HEK293T (cell line): ENCODE results near the gene FANCG.

Source experiments
- ARNT ChIP-seq: fragments of 450-650 bp; IDR thresholded peaks from 2 replicates; pipeline ENCODE4 v1.6.1; 2017; ENCODE audit warnings: mild to moderate bottlenecking
- BHLHE40 ChIP-seq: fragments of 450-650 bp; IDR thresholded peaks from 2 replicates; pipeline ENCODE4 v1.6.1; 2016; ENCODE audit warnings: mild to moderate bottlenecking, moderate library complexity, borderline replicate concordance
- FOXA1 ChIP-seq: fragments of 450-650 bp; IDR thresholded peaks from 2 replicates; pipeline ENCODE4 v1.6.1; 2016; ENCODE audit warnings: mild to moderate bottlenecking
- FOXK2 ChIP-seq: fragments of 450-650 bp; IDR thresholded peaks from 2 replicates; pipeline ENCODE4 v1.6.1; 2016; ENCODE audit warnings: mild to moderate bottlenecking
- HDGF ChIP-seq: fragments of 450-650 bp; IDR thresholded peaks from 2 replicates; pipeline ENCODE4 v1.6.1; 2017; ENCODE audit warnings: antibody characterized with exemption, borderline replicate concordance
- NFRKB ChIP-seq: fragments of 450-650 bp; IDR thresholded peaks from 2 replicates; pipeline ENCODE4 v1.6.1; 2016; ENCODE audit warnings: mild to moderate bottlenecking, moderate library complexity
- TARDBP ChIP-seq: fragments of 450-650 bp; IDR thresholded peaks from 2 replicates; pipeline ENCODE4 v1.6.1; 2016
- ZNF384 ChIP-seq: fragments of 450-650 bp; IDR thresholded peaks from 2 replicates; pipeline ENCODE4 v1.6.1; 2016
- TF ChIP-seq, protein P1 (sequence below): fragments of 450-650 bp; IDR thresholded peaks from 2 replicates; pipeline ENCODE4 v1.6.1; 2016

- TF ChIP-seq ZNF384 (no peak), BHLHE40 (no peak), TARDBP (no peak), NFRKB (no peak), FOXK2 (no peak), FOXA1 (no peak), HDGF (no peak), ARNT (no peak)
- TF ChIP-seq, protein P1, sequence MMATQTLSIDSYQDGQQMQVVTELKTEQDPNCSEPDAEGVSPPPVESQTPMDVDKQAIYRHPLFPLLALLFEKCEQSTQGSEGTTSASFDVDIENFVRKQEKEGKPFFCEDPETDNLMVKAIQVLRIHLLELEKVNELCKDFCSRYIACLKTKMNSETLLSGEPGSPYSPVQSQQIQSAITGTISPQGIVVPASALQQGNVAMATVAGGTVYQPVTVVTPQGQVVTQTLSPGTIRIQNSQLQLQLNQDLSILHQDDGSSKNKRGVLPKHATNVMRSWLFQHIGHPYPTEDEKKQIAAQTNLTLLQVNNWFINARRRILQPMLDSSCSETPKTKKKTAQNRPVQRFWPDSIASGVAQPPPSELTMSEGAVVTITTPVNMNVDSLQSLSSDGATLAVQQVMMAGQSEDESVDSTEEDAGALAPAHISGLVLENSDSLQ, result no peak
These were observed 24.0 kb upstream of the FANCG start for GRCh38 chr9:35103660-35104191.
